Activated T-helper 1 cell treated with anti-CD3 and anti-CD28 coated beads, Interleukin-12 subunit alpha, Interleukin-12 subunit beta, Interleukin-2, Interleukin-4 antibody, amounts not matched to agents 30 ng/mL and 10 ng/mL and 1 ng/mL, durations not matched to agents 14 hours and 24 hours and 36 hours (primary cell): ENCODE data around the gene HOXB1. TPM values are rescaled to one million over a fixed set of nuclear protein-coding genes. Genes with fewer than 3 reads are reported as not detected.

ENCODE experiments used
- DNase-seq: peaks from one replicate; pipeline ENCODE4 v3.0.0; 2021; ENCODE audit warnings: low spot score
- H3K27ac Mint-ChIP-seq: one replicate; pipeline ENCODE4 v1.8.0; 2021; ENCODE audit warnings: mild to moderate bottlenecking, mixed read lengths
- H3K27me3 Mint-ChIP-seq: one replicate; pipeline ENCODE4 v1.8.0; 2022; ENCODE audit warnings: mild to moderate bottlenecking, moderate library complexity, mixed read lengths; ENCODE audit not compliant: insufficient read depth
- H3K36me3 Mint-ChIP-seq: one replicate; pipeline ENCODE4 v1.8.0; 2021; ENCODE audit warnings: low read depth, mixed read lengths
- H3K4me1 Mint-ChIP-seq: one replicate; pipeline ENCODE4 v1.8.0; 2021; ENCODE audit warnings: low read depth, mixed read lengths
- H3K4me3 Mint-ChIP-seq: one replicate; pipeline ENCODE4 v1.8.0; 2021; ENCODE audit warnings: mild to moderate bottlenecking, moderate library complexity, mixed read lengths
- H3K9me3 Mint-ChIP-seq: one replicate; pipeline ENCODE4 v1.8.0; 2021; ENCODE audit warnings: mixed read lengths
- intact Hi-C: fragments of 100-400 bp; cut with micrococcal nuclease; formaldehyde crosslinking; loops from one replicate; pipeline ENCODE4 v1.15.1; 2024
- total RNA-seq: library from RNA; stranded (reverse); gene quantifications from 2 replicates; pipeline ENCODE4 v1.2.3, GENCODE V29; 2022

Gene HOXB1
- total RNA-seq, 1 donor from 2014 or later: not detected

- peaks cover 26% of the 10 kb centered on the region for H3K27me3 Mint-ChIP-seq
- peaks cover 17% of the 10 kb centered on the region for H3K4me1 Mint-ChIP-seq
- DNase-seq: no peak
- no peaks in the 10 kb centered on the region for H3K9me3 Mint-ChIP-seq
- intact Hi-C loops: no loop called here
- H3K27ac Mint-ChIP-seq: peak overlapping the region; percentile 68
- peaks cover 11% of the 10 kb centered on the region for H3K36me3 Mint-ChIP-seq
- H3K4me3 Mint-ChIP-seq: peak overlapping the region; percentile 77
Observed at GRCh38 chr17:48555258-48556228, 24.7 kb upstream of the HOXB1 start.

GRCh38 chr17:48554412-48555257, 23.8 kb upstream of the HOXB1 start:
- H3K36me3 Mint-ChIP-seq: peaks cover 15% of the 10 kb centered on the region
- no peak overlapping the region for H3K27ac Mint-ChIP-seq
- no peaks in the 10 kb centered on the region for H3K9me3 Mint-ChIP-seq
- peak overlapping the region; percentile 77 for H3K4me3 Mint-ChIP-seq
- intact Hi-C loops: no loop called here
- no peak for DNase-seq
- H3K4me1 Mint-ChIP-seq: peaks cover 23% of the 10 kb centered on the region
- peaks cover 26% of the 10 kb centered on the region for H3K27me3 Mint-ChIP-seq

- peaks cover 23% of the 10 kb centered on the region for H3K4me1 Mint-ChIP-seq
- peaks cover 26% of the 10 kb centered on the region for H3K27me3 Mint-ChIP-seq
- peaks cover 16% of the 10 kb centered on the region for H3K36me3 Mint-ChIP-seq
- DNase-seq: no peak
- intact Hi-C loops: no loop called here
- H3K4me3 Mint-ChIP-seq: no peak overlapping the region
- H3K27ac Mint-ChIP-seq: no peak overlapping the region
- H3K9me3 Mint-ChIP-seq: no peaks in the 10 kb centered on the region
Observed at GRCh38 chr17:48553826-48554225, 23.0 kb upstream of the HOXB1 start.

GRCh38 chr17:48553190-48553547, 22.4 kb upstream of the HOXB1 start:
- peaks cover 20% of the 10 kb centered on the region for H3K27me3 Mint-ChIP-seq
- peaks cover 30% of the 10 kb centered on the region for H3K4me1 Mint-ChIP-seq
- peaks cover 13% of the 10 kb centered on the region for H3K36me3 Mint-ChIP-seq
- intact Hi-C loops: no loop called here
- no peak overlapping the region for H3K4me3 Mint-ChIP-seq
- no peak overlapping the region for H3K27ac Mint-ChIP-seq
- DNase-seq: no peak
- no peaks in the 10 kb centered on the region for H3K9me3 Mint-ChIP-seq

- H3K27ac Mint-ChIP-seq: no peak overlapping the region
- H3K4me1 Mint-ChIP-seq: peaks cover 35% of the 10 kb centered on the region
- no peaks in the 10 kb centered on the region for H3K9me3 Mint-ChIP-seq
- H3K36me3 Mint-ChIP-seq: peaks cover 13% of the 10 kb centered on the region
- intact Hi-C loops: no loop called here
- peaks cover 17% of the 10 kb centered on the region for H3K27me3 Mint-ChIP-seq
- no peak for DNase-seq
- no peak overlapping the region for H3K4me3 Mint-ChIP-seq
Observed at GRCh38 chr17:48552466-48553189, 21.8 kb upstream of the HOXB1 start.

GRCh38 chr17:48551596-48552465, 21.0 kb upstream of the HOXB1 start:
- no peak overlapping the region for H3K27ac Mint-ChIP-seq
- peaks cover 16% of the 10 kb centered on the region for H3K27me3 Mint-ChIP-seq
- no peak for DNase-seq
- intact Hi-C loops: no loop called here
- H3K4me1 Mint-ChIP-seq: peaks cover 43% of the 10 kb centered on the region
- no peak overlapping the region for H3K4me3 Mint-ChIP-seq
- H3K36me3 Mint-ChIP-seq: peaks cover 13% of the 10 kb centered on the region
- H3K9me3 Mint-ChIP-seq: no peaks in the 10 kb centered on the region

- H3K4me1 Mint-ChIP-seq: peaks cover 50% of the 10 kb centered on the region
- intact Hi-C loops: no loop called here
Observed at GRCh38 chr17:48551214-48551555, 20.4 kb upstream of the HOXB1 start.

GRCh38 chr17:48550502-48551213, 19.8 kb upstream of the HOXB1 start:
- Mint-ChIP-seq H3K36me3 (peaks cover 8% of the 10 kb centered on the region), H3K9me3 (no peaks in the 10 kb centered on the region), H3K27ac (no peak overlapping the region), H3K27me3 (peaks cover 6% of the 10 kb centered on the region), H3K4me3 (no peak overlapping the region), H3K4me1 (peaks cover 51% of the 10 kb centered on the region)
- no peak for DNase-seq
- intact Hi-C loops: no loop called here

More at GRCh38 chr17:48551214-48551555, 20.4 kb upstream of the HOXB1 start:
- H3K27me3 Mint-ChIP-seq: peaks cover 11% of the 10 kb centered on the region
- H3K4me3 Mint-ChIP-seq: no peak overlapping the region
- no peaks in the 10 kb centered on the region for H3K9me3 Mint-ChIP-seq
- peaks cover 8% of the 10 kb centered on the region for H3K36me3 Mint-ChIP-seq
- no peak for DNase-seq
- H3K27ac Mint-ChIP-seq: no peak overlapping the region

- Mint-ChIP-seq H3K27ac (no peak overlapping the region), H3K4me1 (peaks cover 50% of the 10 kb centered on the region), H3K27me3 (peaks cover 3% of the 10 kb centered on the region), H3K9me3 (no peaks in the 10 kb centered on the region), H3K36me3 (peaks cover 7% of the 10 kb centered on the region), H3K4me3 (no peak overlapping the region)
- no peak for DNase-seq
- intact Hi-C loops: no loop called here
Observed at GRCh38 chr17:48549914-48550501, 19.2 kb upstream of the HOXB1 start.

- H3K27ac Mint-ChIP-seq: no peak overlapping the region
- H3K9me3 Mint-ChIP-seq: no peaks in the 10 kb centered on the region
- H3K27me3 Mint-ChIP-seq: peaks cover 3% of the 10 kb centered on the region
- peaks cover 53% of the 10 kb centered on the region for H3K4me1 Mint-ChIP-seq
- no peak for DNase-seq
- no peak overlapping the region for H3K4me3 Mint-ChIP-seq
- intact Hi-C loops: no loop called here
- H3K36me3 Mint-ChIP-seq: peaks cover 7% of the 10 kb centered on the region
Observed at GRCh38 chr17:48549281-48549630, 18.4 kb upstream of the HOXB1 start.

- H3K9me3 Mint-ChIP-seq: no peaks in the 10 kb centered on the region
- no peak for DNase-seq
- H3K27ac Mint-ChIP-seq: peak overlapping the region; percentile 80
- H3K4me3 Mint-ChIP-seq: peak overlapping the region; percentile 75
- intact Hi-C loops: no loop called here
- H3K36me3 Mint-ChIP-seq: peaks cover 9% of the 10 kb centered on the region
- H3K27me3 Mint-ChIP-seq: peaks cover 3% of the 10 kb centered on the region
- peaks cover 58% of the 10 kb centered on the region for H3K4me1 Mint-ChIP-seq
Observed at GRCh38 chr17:48548523-48549280, 17.9 kb upstream of the HOXB1 start.
